Superior temporal gyrus (tissue), 1 donor: ENCODE results near the gene ORAI2.
"Not testable (repeated sequence)": the region's sequence is repeated elsewhere in the genome, so short reads cannot be mapped to it uniquely, and the experiment has no call there.

Source experiments
- DNase-seq: peaks from one replicate; pipeline ENCODE4 v3.0.0-alpha.2; 2016; ENCODE audit errors: extremely low spot score

The ORAI2 gene

GRCh38 chr7:102498321-102498720, 64.9 kb downstream of the ORAI2 start:
- not testable (repeated sequence) for DNase-seq

- not testable (repeated sequence) for DNase-seq
Observed at GRCh38 chr7:102503141-102503540, 69.8 kb downstream of the ORAI2 start.

- not testable (repeated sequence) for DNase-seq
Observed at GRCh38 chr7:102505298-102506185, 72.2 kb downstream of the ORAI2 start.
